HEK293 (cell line): ENCODE results near the gene TEPSIN.

Experiments used
- CTCF ChIA-PET: fragments of 350-600 bp; formaldehyde crosslinking; extraction: SDS; loops from one replicate; lab custom pipeline; 2021; ENCODE audit warnings: antibody characterized with exemption; lab: Yijun Ruan, JAX
- POLR2A ChIA-PET: fragments of 300-600 bp; formaldehyde crosslinking; extraction: SDS; loops from one replicate; lab custom pipeline; 2020; ENCODE audit warnings: antibody characterized with exemption, inconsistent platforms; lab: Yijun Ruan, JAX
- H3K27ac ChIP-seq: fragments of 200-500 bp; sonication (Bioruptor generic); 2 replicates; pipeline ENCODE4 v1.5.1; 2014; ENCODE audit warnings: low read depth, low read length, control low read depth, inconsistent platforms; ENCODE audit errors: extremely low read depth
- H3K36me3 ChIP-seq, 2 experiments: fragments of 200-500 bp in 1 of 2; sonication (Bioruptor generic) in 1 of 2; 1 replicate in 1 of 2; 2 replicates in 1 of 2; pipeline ENCODE4 v1.5.1; 2014 to 2017; ENCODE audit warnings: inconsistent platforms in 2 of 2, low read length in 2 of 2; ENCODE audit not compliant: control insufficient read depth in 2 of 2, insufficient read depth in 1 of 2
- H3K4me1 ChIP-seq: fragments of 200-500 bp; sonication (Bioruptor generic); 2 replicates; pipeline ENCODE4 v1.5.1; 2014; ENCODE audit warnings: mild to moderate bottlenecking, low read length, inconsistent platforms; ENCODE audit not compliant: control insufficient read depth, insufficient read depth
- H3K4me3 ChIP-seq: 2 replicates; pipeline ENCODE4 v1.5.1; 2011; ENCODE audit warnings: low read depth, mild to moderate bottlenecking, control low read depth, low read length, moderate library complexity
- H3K9me3 ChIP-seq: fragments of 200-500 bp; sonication (Bioruptor generic); 2 replicates; pipeline ENCODE4 v1.5.1; 2014; ENCODE audit warnings: low read depth, low read length, inconsistent platforms; ENCODE audit not compliant: control insufficient read depth, insufficient read depth
- HOXA7 ChIP-seq: sonication (generic); formaldehyde crosslinking; IDR thresholded peaks from 2 replicates; pipeline ENCODE4 v1.8.1; 2022; ENCODE audit warnings: missing genetic modification reagents, borderline replicate concordance
- PRDM10 ChIP-seq: fragments of 450-650 bp; formaldehyde crosslinking; IDR thresholded peaks from 2 replicates; pipeline ENCODE4 v1.5.1; 2016; ENCODE audit warnings: missing biosample characterization, missing genetic modification characterization
- REPIN1 ChIP-seq: fragments of 450-650 bp; formaldehyde crosslinking; IDR thresholded peaks from 2 replicates; pipeline ENCODE4 v1.5.1; 2017; ENCODE audit warnings: missing biosample characterization, missing genetic modification characterization, low read depth
- SALL2 ChIP-seq: fragments of 450-650 bp; formaldehyde crosslinking; IDR thresholded peaks from 2 replicates; pipeline ENCODE4 v1.5.0; 2017; ENCODE audit warnings: missing biosample characterization, mild to moderate bottlenecking, missing genetic modification characterization, borderline replicate concordance
- SCRT2 ChIP-seq: fragments of 450-650 bp; formaldehyde crosslinking; IDR thresholded peaks from 2 replicates; pipeline ENCODE4 v1.5.1; 2016; ENCODE audit warnings: missing biosample characterization, missing genetic modification characterization
- SP7 ChIP-seq: fragments of 450-650 bp; formaldehyde crosslinking; IDR thresholded peaks from 2 replicates; pipeline ENCODE4 v1.5.1; 2016; ENCODE audit warnings: missing biosample characterization, missing genetic modification characterization
- TRIM28 ChIP-seq: IDR thresholded peaks from 2 replicates; pipeline ENCODE4 v1.6.1; 2011; ENCODE audit warnings: low read length, control low read depth, borderline replicate concordance
- ZNF274 ChIP-seq, 2 experiments: fragments of 200-500 bp in 1 of 2; fragments of 450-650 bp in 1 of 2; sonication (Bioruptor generic) in 1 of 2; formaldehyde crosslinking in 1 of 2; IDR thresholded peaks; 2 replicates each; pipeline versions ENCODE4 v1.5.1 to v1.6.1; 2014 to 2016; ENCODE audit warnings: borderline replicate concordance in 1 of 2, inconsistent platforms in 1 of 2, low read length in 1 of 2, missing biosample characterization in 1 of 2, missing genetic modification characterization in 1 of 2
- ZNF391 ChIP-seq: fragments of 450-650 bp; formaldehyde crosslinking; IDR thresholded peaks from 2 replicates; pipeline ENCODE4 v1.5.1; 2016; ENCODE audit warnings: low read depth, missing biosample characterization, missing genetic modification characterization, borderline replicate concordance
- ZNF449 ChIP-seq: fragments of 450-650 bp; formaldehyde crosslinking; IDR thresholded peaks from 2 replicates; pipeline ENCODE4 v1.5.1; 2017; ENCODE audit warnings: missing biosample characterization, mild to moderate bottlenecking, missing genetic modification characterization, moderate library complexity
- ZNF514 ChIP-seq: fragments of 450-650 bp; formaldehyde crosslinking; IDR thresholded peaks from 2 replicates; pipeline ENCODE4 v1.5.1; 2016; ENCODE audit warnings: missing biosample characterization, missing genetic modification characterization
- ZNF518A ChIP-seq: fragments of 450-650 bp; formaldehyde crosslinking; conservative IDR thresholded peaks from 2 replicates; pipeline ENCODE4 v1.5.1; 2016; ENCODE audit warnings: low read depth, missing biosample characterization, missing genetic modification characterization
- ZNF561 ChIP-seq: fragments of 450-650 bp; IDR thresholded peaks from 2 replicates; pipeline ENCODE4 v1.5.1; 2018; ENCODE audit warnings: missing biosample characterization, missing genetic modification characterization, borderline replicate concordance
- ZNF596 ChIP-seq: fragments of 450-650 bp; IDR thresholded peaks from 2 replicates; pipeline ENCODE4 v1.5.0; 2018; ENCODE audit warnings: missing biosample characterization, mild to moderate bottlenecking, missing genetic modification characterization, moderate library complexity
- ZNF677 ChIP-seq: fragments of 450-650 bp; IDR thresholded peaks from 2 replicates; pipeline ENCODE4 v1.5.0; 2018; ENCODE audit warnings: missing biosample characterization, mild to moderate bottlenecking, missing genetic modification characterization, moderate library complexity
- ZNF785 ChIP-seq: fragments of 450-650 bp; formaldehyde crosslinking; IDR thresholded peaks from 2 replicates; pipeline ENCODE4 v1.5.1; 2016; ENCODE audit warnings: missing biosample characterization, missing genetic modification characterization
- ZSCAN30 ChIP-seq: fragments of 450-650 bp; IDR thresholded peaks from 2 replicates; pipeline ENCODE4 v1.5.1; 2018; ENCODE audit warnings: missing biosample characterization, mild to moderate bottlenecking, missing genetic modification characterization, moderate library complexity
- TF ChIP-seq, protein P1 (sequence below): fragments of 450-650 bp; formaldehyde crosslinking; IDR thresholded peaks from 2 replicates; pipeline ENCODE4 v1.5.1; 2016; ENCODE audit warnings: missing biosample characterization, missing genetic modification characterization
- TF ChIP-seq, protein P2 (sequence below): fragments of 450-650 bp; formaldehyde crosslinking; IDR thresholded peaks from 2 replicates; pipeline ENCODE4 v1.5.1; 2016; ENCODE audit warnings: missing biosample characterization, missing genetic modification characterization

The TEPSIN gene

GRCh38 chr17:81222620-81222905 lies 16.3 kb downstream of the TEPSIN start:
- H3K9me3 ChIP-seq = no peaks in the 10 kb centered on the region
- H3K36me3 ChIP-seq = peaks cover 0 to 23% of the 10 kb centered on the region in 2 experiments; a peak in 2 of 3 replicates
- TF ChIP-seq ZNF561 (tag by site-specific recombination) = no peak
- peak; percentile 53; the same call in 1 of the 2 replicates for TF ChIP-seq ZNF391 (tag by site-specific recombination)
- TF ChIP-seq ZNF449 (tag by site-specific recombination) = 0 out of 2 replicates have a peak, but pooled peaks have one; percentile 15
- TF ChIP-seq REPIN1 (tag by site-specific recombination) = peak; percentile 30; the same call in 1 of the 2 replicates
- no peak for TF ChIP-seq ZNF274 (IDR thresholded peaks at IDR 0.05; ENCODE audit: low read length)
- TF ChIP-seq ZNF274 (tag by site-specific recombination; IDR thresholded peaks at IDR 0.05; ENCODE audit: borderline replicate concordance) = no peak
- TF ChIP-seq ZSCAN30 (tag by site-specific recombination) = no peak
- TF ChIP-seq PRDM10 = no peak
- TF ChIP-seq, protein P1, sequence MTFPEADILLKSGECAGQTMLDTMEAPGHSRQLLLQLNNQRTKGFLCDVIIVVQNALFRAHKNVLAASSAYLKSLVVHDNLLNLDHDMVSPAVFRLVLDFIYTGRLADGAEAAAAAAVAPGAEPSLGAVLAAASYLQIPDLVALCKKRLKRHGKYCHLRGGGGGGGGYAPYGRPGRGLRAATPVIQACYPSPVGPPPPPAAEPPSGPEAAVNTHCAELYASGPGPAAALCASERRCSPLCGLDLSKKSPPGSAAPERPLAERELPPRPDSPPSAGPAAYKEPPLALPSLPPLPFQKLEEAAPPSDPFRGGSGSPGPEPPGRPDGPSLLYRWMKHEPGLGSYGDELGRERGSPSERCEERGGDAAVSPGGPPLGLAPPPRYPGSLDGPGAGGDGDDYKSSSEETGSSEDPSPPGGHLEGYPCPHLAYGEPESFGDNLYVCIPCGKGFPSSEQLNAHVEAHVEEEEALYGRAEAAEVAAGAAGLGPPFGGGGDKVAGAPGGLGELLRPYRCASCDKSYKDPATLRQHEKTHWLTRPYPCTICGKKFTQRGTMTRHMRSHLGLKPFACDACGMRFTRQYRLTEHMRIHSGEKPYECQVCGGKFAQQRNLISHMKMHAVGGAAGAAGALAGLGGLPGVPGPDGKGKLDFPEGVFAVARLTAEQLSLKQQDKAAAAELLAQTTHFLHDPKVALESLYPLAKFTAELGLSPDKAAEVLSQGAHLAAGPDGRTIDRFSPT (tag by site-specific recombination) = no peak
- TF ChIP-seq ZNF677 = 0 out of 2 replicates have a peak, but pooled peaks have one; percentile 12
- no peak for TF ChIP-seq ZNF514 (tag by site-specific recombination)
- TF ChIP-seq ZNF518A = no peak
- TF ChIP-seq HOXA7 (CRISPR knock-in tag) = no peak
- no peak for TF ChIP-seq ZNF596 (tag by site-specific recombination)
- TF ChIP-seq, protein P2, sequence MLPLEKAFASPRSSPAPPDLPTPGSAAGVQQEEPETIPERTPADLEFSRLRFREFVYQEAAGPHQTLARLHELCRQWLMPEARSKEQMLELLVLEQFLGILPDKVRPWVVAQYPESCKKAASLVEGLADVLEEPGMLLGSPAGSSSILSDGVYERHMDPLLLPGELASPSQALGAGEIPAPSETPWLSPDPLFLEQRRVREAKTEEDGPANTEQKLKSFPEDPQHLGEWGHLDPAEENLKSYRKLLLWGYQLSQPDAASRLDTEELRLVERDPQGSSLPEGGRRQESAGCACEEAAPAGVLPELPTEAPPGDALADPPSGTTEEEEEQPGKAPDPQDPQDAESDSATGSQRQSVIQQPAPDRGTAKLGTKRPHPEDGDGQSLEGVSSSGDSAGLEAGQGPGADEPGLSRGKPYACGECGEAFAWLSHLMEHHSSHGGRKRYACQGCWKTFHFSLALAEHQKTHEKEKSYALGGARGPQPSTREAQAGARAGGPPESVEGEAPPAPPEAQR (tag by site-specific recombination) = no peak
- no peak for TF ChIP-seq SP7 (tag by site-specific recombination)
- no peak for TF ChIP-seq SCRT2
- TF ChIP-seq SALL2 (tag by site-specific recombination) = no peak
- TF ChIP-seq TRIM28 = no peak
- no peak for TF ChIP-seq ZNF785 (tag by site-specific recombination)
- ChIA-PET CTCF (interaction anchor here (0.6 to 1.0 kb wide), 3 partner anchors 10 to 205 kb away, joined by 3 read pairs; no protein-coding TSS in a partner anchor), POLR2A (interaction anchor here (0.6 to 1.3 kb wide), 31 partner anchors 9 to 768 kb away, joined by 3 to 55 read pairs (median 4); partner anchors contain the start of genes ARL16, BAHCC1, CCDC137 and HGS)
- peak overlapping the region; percentile 78; the same call in 1 of the 2 replicates for H3K27ac ChIP-seq
- H3K4me3 ChIP-seq = peak overlapping the region; percentile 86
- peaks cover 13% of the 10 kb centered on the region for H3K4me1 ChIP-seq
